Ramos (cell line): Measurements from ENCODE around the gene LYZL6.

Experiments used
- in situ Hi-C: fragments of 300-500 bp; cut with MboI; formaldehyde crosslinking; loops from one replicate; pipeline ENCODE4 v1.14.3; 2022; ENCODE audit warnings: low sequenced_read_pairs; ENCODE audit not compliant: unreplicated experiment

The LYZL6 gene

GRCh38 chr17:35943537-35943936 lies at the start of gene LYZL6:
Gene LYZL6, minus strand, starts transcription at chr17:35943713. Its CDS starts 4,357 bp downstream, at chr17:35939356.
- in situ Hi-C loops = no loop called here

DNA sequence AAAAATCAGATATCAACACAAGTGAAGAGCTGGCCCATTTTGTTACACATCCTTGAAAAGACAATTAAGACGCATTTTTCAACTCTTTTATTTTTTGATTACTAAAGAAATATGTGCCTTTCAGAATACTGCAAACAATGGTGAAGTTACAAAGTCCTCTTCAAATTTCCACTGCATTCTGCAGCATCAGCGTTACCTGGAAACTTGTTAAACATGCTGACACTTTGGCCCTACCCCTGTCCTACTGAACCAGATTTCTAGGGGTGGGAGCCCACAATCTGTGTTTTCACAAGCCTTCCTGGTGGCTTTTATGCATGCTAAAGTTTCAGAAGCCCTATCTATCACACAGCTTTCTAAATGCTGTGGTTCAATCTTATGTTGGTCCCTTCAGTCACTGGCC lies 47.6 kb upstream of the LYZL6 start:
- in situ Hi-C loops = no loop called here

GRCh38 chr17:35988164-35988563 lies 44.7 kb upstream of the LYZL6 start:
- in situ Hi-C loops = no loop called here

GRCh38 chr17:35986643-35987042 lies 43.1 kb upstream of the LYZL6 start, which contains the start of gene CCL14:
Gene CCL14, minus strand, starts transcription at chr17:35986729. Its CDS starts 80 bp downstream, at chr17:35986649.
- in situ Hi-C loops = no loop called here

GRCh38 chr17:35984140-35984539 lies 40.6 kb upstream of the LYZL6 start:
- in situ Hi-C loops = no loop called here

DNA sequence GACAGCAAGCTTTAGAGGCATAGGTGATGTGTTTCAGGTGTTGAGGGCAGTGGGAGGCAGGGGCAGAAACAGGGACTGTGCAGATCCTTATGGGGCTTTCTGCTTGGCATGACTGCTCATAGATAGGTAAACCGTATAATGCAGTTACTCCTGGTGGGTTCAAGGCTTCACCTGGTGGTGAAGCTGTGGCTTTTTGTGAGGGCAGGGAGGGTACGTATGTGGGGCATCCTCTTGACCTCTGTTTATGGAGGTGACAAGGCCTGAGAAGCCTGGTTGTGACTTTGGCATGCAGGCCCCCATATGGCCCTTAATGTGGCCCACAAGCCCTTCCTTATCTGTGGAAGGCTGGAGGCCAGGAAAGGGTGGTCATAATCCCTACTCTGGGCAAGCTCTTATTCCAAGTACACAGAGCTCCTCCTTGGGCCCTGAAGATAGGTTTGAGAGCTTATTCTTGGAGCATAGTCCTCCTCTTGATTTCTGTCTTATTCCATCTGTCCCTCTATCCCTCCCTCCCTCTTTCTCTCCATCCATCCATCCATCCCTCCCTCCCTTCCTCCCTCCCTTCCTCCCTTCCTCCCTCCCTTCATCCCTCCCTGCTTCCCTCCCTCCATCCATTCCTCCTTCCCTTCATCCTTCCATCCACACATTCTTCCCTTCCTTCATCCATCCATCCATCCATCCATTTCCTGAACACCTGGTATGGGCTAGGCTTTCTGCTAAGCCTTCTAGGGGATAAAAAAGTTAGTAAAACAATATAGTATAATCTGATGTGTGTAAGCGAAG lies 39.1 kb upstream of the LYZL6 start:
- in situ Hi-C loops = no loop called here

DNA sequence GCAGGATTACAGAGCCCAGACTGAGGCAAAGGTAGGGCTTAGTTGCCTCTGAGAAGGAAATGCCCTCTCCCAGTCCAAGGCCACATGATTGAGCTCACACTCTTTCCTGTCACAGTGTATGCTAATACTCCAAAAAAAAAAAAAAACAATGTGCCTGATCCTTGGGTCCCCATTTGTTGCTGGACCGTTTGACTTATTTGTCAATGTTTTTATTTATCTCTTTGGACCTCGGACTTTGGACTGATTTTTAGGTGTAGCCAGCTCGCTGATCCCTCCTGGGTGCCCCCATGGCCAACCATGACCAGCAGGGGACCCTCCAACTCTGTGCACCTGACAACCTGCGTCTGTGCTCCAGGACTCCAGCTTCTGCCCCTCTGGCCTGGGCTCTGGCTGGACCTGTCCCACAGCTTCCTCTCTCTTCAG lies 38.4 kb upstream of the LYZL6 start:
- in situ Hi-C loops = no loop called here

- in situ Hi-C loops = no loop called here
Measured at GRCh38 chr17:35981246-35981645, 37.7 kb upstream of the LYZL6 start, which contains the start of gene CCL16. Gene CCL16, minus strand, starts transcription at chr17:35981497. Its CDS starts 77 bp downstream, at chr17:35981420.

DNA sequence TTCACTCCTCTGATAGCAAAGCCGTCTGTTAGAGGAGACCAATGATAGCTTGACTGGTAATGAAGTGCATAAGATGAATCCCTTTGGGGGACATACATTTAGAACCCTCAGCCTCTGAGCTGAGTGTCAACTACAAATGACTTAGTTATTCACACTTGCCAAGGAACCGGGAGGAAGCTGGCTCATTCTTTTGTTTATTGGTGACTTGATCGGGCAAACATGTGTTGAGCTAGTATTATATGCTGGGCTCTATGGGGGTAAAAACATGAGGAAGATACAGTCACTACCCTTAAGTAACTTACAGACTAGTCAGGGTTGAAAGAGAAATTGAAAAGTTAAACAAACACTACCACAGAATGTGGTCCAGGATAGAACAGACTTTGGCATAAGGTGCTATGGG lies 34.8 kb upstream of the LYZL6 start:
- in situ Hi-C loops = loop anchor here (10.0 kb wide), 1 partner anchor 506 kb away; the partner anchor contains the start of gene ZNHIT3

DNA sequence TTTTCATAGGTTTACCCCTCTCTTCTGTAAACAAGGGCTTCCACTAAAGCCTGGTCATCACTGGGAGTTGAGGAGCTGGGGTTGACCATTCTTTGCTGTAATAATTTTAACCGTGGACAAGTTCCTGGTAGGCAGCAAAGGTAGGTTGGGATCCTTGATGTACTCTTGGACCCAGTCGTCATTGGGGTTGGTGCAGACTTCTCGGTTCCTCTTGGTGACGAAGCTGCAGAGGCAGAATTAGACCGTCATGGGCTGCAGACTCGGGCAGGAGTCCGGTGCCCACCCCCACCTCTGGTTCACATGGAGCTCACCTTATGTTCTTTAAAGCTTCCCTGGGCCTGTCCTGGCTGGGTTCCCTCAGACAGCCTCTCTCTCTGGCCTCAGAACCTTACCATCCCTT lies 34.0 kb upstream of the LYZL6 start:
- in situ Hi-C loops = loop anchor here (10.0 kb wide), 1 partner anchor 507 kb away; the partner anchor contains the start of gene ZNHIT3

DNA sequence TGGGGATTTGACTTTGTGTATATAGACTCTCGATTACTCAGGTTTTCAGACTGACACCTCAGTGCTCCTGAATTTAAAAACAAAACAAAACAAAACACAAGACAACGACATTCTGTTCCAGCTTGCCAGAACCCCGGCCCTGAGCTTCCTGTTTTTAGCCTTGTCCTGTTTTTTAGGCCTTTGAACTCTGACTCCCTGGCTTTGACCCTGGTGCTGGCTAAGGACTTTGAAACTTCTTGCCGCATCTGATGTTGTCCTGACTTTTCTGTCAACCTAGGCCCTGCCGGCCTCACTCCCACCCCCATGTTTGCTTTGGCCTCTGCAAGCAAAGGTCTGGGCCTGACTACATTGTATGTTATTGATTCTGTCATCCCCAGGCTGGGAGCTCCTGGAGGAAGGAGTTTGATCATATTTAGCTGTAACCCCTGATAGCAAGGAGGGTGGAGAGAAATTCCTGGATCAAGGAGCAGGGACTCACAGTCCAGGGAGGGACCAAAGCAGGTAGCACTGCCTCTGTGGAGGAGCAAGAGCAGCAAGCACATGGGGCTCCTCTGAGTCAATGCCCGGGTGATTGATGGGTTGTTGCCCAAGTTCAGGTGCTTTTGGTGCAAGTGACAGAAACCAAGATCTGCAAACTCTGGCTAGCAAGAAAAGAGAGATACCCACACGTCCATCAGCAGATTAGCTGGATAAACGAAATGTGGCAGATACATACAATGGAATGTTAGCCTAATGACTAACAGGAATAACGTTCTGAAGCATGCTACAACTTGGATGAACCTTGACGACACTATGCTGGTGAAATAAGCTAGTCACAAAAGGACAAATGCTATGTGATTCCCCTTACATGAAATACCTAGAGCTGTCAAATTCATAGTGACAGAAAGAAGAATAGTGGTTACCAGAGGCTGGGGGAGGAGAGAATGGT lies 30.1 kb upstream of the LYZL6 start:
- in situ Hi-C loops = loop anchor here (5.0 to 10.0 kb wide), 2 partner anchors 174 to 511 kb away; partner anchors contain the start of gene ZNHIT3

DNA sequence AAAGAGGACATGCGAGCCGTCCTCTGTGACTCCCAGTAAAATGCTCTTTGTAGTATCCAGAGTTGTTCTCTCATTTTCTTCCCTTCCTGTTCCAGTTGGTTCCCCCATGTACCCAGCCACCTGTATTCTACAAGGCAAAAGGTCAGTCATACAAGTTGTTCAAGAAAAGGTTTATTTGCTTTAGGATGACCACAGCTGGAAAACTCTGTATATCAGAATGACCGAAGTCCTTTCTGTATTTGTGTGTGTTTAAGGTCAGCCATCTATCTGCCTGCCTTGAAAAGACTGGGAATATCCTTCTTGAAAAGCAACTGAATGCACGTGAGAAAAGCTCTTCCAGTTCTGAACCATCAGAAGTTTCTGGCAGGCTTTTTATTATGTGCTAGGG lies 29.4 kb upstream of the LYZL6 start:
- in situ Hi-C loops = loop anchor here (5.0 to 10.0 kb wide), 2 partner anchors 174 to 512 kb away; partner anchors contain the start of gene ZNHIT3

DNA sequence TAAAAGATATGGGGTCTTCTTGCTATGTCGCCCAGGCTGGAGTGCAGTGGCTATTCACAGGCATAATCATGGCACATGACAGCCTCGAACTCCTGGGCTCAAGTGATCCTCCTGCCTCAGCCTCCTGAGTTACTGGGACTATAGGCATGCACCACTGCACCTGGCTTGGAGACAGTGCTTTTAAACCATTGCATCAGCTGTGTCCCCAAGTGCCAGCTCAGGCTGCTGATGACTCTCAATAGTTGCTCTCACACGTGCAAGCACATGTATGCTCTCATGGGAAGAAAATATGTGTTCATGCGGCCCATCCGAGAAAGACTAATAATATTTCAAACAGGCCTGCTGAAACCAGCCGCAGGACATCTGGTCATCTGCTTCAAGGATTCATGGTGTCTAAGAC lies 29.0 kb upstream of the LYZL6 start:
- in situ Hi-C loops = loop anchor here (5.0 to 10.0 kb wide), 2 partner anchors 175 to 512 kb away; partner anchors contain the start of gene ZNHIT3

DNA sequence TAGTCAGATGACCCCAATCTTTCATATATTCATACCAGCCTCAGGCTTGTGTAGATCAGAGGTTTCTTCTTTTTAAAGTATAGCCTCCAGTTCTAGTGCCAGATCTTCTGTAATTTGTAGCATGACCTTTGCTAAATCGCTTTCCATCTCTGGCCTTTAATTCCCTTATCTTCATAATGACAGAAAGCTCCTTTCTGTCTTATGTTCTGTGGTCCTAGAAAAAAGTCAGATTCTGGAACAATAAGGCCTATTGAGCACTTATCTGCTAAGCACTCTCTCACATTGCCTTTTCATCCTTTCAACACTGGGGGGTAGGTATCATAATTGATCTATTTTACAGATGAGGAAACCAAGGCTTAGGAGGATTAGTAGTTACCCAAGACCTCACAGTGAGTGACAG lies 28.6 kb upstream of the LYZL6 start:
- in situ Hi-C loops = loop anchor here (5.0 to 10.0 kb wide), 2 partner anchors 175 to 513 kb away; partner anchors contain the start of gene ZNHIT3

DNA sequence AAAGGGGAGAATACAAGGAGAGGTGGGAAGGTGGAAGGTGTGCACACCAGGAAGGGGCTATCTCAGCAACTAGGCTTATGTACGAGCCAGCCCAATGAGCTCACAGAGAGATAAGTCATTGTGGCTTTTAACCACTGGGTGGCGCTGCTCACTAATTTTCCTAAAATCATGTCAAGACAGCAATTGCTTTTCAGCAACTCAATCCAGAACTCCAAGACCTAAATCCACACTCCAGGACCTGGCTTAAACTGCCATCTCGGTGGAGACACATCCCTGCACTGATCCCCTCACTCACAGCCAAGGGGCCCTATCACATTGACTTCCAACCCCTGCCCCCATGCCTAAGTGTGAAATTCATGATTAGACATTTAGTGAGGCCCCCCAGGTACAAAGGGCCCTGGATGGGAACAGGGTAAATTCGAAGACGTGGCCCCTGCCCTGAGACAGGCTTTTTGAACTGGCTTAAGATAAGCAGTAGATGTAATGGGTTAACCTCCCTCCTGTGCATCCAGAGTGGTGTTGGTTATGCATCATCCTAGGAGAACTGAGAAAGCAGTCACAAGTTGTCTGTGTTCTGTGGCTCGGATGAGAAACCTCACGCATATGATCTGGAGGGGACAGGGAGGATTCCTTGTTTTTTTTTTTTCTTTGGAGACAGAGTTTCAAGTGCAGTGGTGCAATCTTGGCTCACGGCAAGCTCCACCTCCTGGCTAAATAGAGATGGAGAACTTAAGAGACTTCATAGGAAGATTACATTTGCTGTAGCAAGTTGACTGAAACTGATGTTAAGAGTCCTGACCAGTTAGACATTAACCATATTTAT lies 26.3 kb upstream of the LYZL6 start:
- in situ Hi-C loops = loop anchor here (5.0 to 10.0 kb wide), 2 partner anchors 178 to 515 kb away; partner anchors contain the start of gene ZNHIT3

- in situ Hi-C loops = no loop called here
Measured at GRCh38 chr17:35968520-35969054, 25.1 kb upstream of the LYZL6 start.

DNA sequence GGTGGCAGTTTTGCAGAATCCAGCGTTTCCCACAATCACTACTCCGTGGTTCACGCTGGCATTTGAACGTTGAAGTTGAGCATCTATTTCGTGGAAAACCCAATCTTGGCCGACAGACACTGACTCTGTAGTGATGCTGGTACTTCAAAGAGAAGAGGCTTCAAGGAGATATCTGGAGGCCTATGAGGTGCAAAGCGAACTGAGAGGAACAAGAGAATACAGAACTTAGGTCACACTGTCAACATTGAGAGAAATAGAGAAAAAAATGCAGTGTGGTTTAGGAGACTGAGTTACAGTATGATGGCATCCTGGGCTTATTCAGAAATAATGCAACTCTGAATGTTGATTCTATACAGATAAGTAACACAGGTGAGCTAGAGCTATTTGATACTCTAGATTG lies 21.8 kb upstream of the LYZL6 start:
- in situ Hi-C loops = no loop called here

GRCh38 chr17:35963663-35964062 lies 20.1 kb upstream of the LYZL6 start:
- in situ Hi-C loops = no loop called here

- in situ Hi-C loops = no loop called here
Measured at GRCh38 chr17:35953720-35954119, 10.2 kb upstream of the LYZL6 start.
